Skeletal muscle satellite cell (primary cell): ENCODE data around the gene TSG101.

Source experiments
- H3K27me3 ChIP-seq: 2 replicates; pipeline ENCODE4 v1.7.0; 2013; ENCODE audit warnings: low read length; ENCODE audit not compliant: control insufficient read depth, insufficient read depth
- H3K36me3 ChIP-seq: 2 replicates; pipeline ENCODE4 v1.7.0; 2013; ENCODE audit warnings: mild to moderate bottlenecking, control low read depth, low read length; ENCODE audit not compliant: insufficient read depth
- H3K4me1 ChIP-seq: 2 replicates; pipeline ENCODE4 v1.7.0; 2013; ENCODE audit warnings: low read length; ENCODE audit not compliant: control insufficient read depth, insufficient read depth
- H3K4me2 ChIP-seq: 2 replicates; pipeline ENCODE4 v1.7.0; 2013; ENCODE audit warnings: mild to moderate bottlenecking, low read length
- H3K4me3 ChIP-seq: 2 replicates; pipeline ENCODE4 v1.7.0; 2013; ENCODE audit warnings: low read length
- H3K9ac ChIP-seq: 2 replicates; pipeline ENCODE4 v1.7.0; 2013; ENCODE audit warnings: mild to moderate bottlenecking, low read depth, low read length, moderate library complexity
- H3K9me3 ChIP-seq: replicated peaks from 2 replicates; pipeline ENCODE4 v1.7.0; 2013; ENCODE audit warnings: mild to moderate bottlenecking, control low read depth, low read length

The TSG101 gene

GRCh38 chr11:18461909-18462308, 64.8 kb downstream of the TSG101 start:
- H3K36me3 ChIP-seq: no peaks in the 10 kb centered on the region
- H3K27me3 ChIP-seq: no peaks in the 10 kb centered on the region
- no peaks in the 10 kb centered on the region for H3K4me1 ChIP-seq
- no peaks in the 10 kb centered on the region for H3K9me3 ChIP-seq
- H3K4me2 ChIP-seq: no peak overlapping the region
- no peak overlapping the region for H3K4me3 ChIP-seq
- H3K9ac ChIP-seq: no peak overlapping the region

- Histone ChIP-seq H3K4me1 (no peaks in the 10 kb centered on the region), H3K9ac (no peak overlapping the region), H3K27me3 (peaks cover 3% of the 10 kb centered on the region), H3K36me3 (no peaks in the 10 kb centered on the region), H3K9me3 (no peaks in the 10 kb centered on the region), H3K4me2 (no peak overlapping the region), H3K4me3 (no peak overlapping the region)
Measured at GRCh38 chr11:18459634-18460033, 67.1 kb downstream of the TSG101 start.

GRCh38 chr11:18457450-18457849, 69.3 kb downstream of the TSG101 start:
- no peak overlapping the region for H3K9ac ChIP-seq
- H3K4me2 ChIP-seq: no peak overlapping the region
- peaks cover 3% of the 10 kb centered on the region for H3K27me3 ChIP-seq
- H3K4me1 ChIP-seq: no peaks in the 10 kb centered on the region
- H3K9me3 ChIP-seq: no peaks in the 10 kb centered on the region
- H3K36me3 ChIP-seq: no peaks in the 10 kb centered on the region
- H3K4me3 ChIP-seq: no peak overlapping the region

DNA sequence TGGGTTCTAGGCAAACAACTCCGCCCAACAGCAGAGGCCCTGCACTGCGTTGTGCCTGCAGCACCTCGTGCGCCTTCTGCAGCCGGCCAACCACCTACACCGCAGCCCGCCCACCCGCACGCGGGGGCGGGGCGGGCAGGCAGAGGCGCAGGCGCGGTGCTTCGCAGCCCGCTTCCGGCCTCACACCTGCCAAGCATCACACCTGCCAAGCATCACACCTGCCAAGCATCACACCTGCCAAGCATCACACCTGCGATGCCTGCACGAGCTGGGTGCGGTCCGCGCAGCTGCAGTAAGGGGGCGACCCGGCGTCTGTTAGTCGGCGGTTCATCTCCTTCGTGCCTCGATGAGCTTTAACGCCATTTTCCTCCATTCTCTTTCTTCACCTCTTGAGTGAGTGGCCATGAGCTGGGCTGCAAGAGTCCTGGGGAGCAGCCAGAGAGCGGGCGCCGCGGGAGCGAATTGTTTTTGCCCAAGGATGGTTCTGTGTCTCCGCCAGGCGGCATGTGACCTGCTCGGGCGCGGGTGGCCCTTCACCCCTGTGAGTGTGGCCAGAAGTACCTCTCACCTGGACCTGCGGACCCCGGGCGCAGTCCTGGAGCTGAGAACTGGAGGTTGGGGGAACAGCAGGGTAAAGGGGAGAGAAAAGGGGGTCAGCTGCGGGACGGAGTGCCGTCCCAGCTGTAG, 70.9 kb downstream of the TSG101 start, which contains the start of gene LDHAL6A:
TSS of gene LDHAL6A (plus strand) at position 171 of the 687 bp plus-strand sequence. CDS start 825 bp downstream, outside the sequence.
- H3K27me3 ChIP-seq: peaks cover 4% of the 10 kb centered on the region
- H3K9ac ChIP-seq: no peak within 1 kb of the TSS
- H3K4me2 ChIP-seq: no peak within 1 kb of the TSS
- no peaks in the 10 kb centered on the region for H3K4me1 ChIP-seq
- no peak within 1 kb of the TSS for H3K4me3 ChIP-seq
- no peaks in the 10 kb centered on the region for H3K9me3 ChIP-seq
- no peaks in the 10 kb centered on the region for H3K36me3 ChIP-seq

- H3K36me3 ChIP-seq: no peaks in the 10 kb centered on the region
- H3K4me3 ChIP-seq: no peak overlapping the region
- no peaks in the 10 kb centered on the region for H3K9me3 ChIP-seq
- H3K4me1 ChIP-seq: no peaks in the 10 kb centered on the region
- no peak overlapping the region for H3K9ac ChIP-seq
- H3K4me2 ChIP-seq: no peak overlapping the region
- peaks cover 17% of the 10 kb centered on the region for H3K27me3 ChIP-seq
Measured at GRCh38 chr11:18452927-18453326, 73.8 kb downstream of the TSG101 start.

DNA sequence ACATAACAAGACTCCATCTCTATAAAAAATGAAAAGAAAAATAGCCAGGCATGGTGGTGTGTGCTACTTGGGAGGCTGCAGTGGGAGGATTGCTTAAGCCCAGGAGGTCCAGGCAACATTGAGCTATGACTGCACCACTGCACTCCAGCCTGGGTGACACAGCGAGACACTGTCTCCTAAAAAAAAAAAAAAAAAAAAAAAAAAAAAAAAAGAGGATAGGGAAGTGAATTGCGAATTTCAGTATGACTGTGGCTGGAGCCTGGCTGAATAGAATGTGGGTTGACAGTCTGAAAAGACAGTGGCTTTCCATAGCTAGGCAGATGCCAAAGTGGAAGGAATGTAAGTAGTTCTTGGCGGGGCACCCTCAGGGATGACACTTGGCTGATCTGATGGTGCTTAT, 77.5 kb downstream of the TSG101 start:
- Histone ChIP-seq H3K9ac (no peak overlapping the region), H3K9me3 (no peaks in the 10 kb centered on the region), H3K4me1 (no peaks in the 10 kb centered on the region), H3K4me3 (no peak overlapping the region), H3K27me3 (peaks cover 14% of the 10 kb centered on the region), H3K4me2 (no peak overlapping the region), H3K36me3 (no peaks in the 10 kb centered on the region)

DNA sequence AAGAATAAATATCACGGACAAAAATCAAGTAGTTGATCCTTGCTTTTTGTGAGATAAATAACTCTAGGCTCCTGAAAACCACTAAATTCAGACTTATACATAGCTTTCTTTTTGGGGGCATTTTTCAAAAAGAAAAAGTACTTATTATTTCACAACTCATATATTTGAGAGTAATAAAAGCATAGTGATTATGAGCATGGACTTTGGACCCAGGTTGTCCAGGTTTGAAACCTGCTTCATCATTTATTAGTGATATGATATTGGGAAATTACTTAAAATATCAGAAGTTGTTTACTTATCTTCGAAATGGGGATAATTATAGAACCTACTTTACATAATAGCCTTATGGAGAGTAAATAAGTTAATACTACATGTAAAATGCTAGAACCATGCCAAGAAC, 88.1 kb downstream of the TSG101 start:
- Histone ChIP-seq H3K4me3 (no peak overlapping the region), H3K4me2 (no peak overlapping the region), H3K9me3 (no peaks in the 10 kb centered on the region), H3K4me1 (no peaks in the 10 kb centered on the region), H3K27me3 (peaks cover 7% of the 10 kb centered on the region), H3K9ac (no peak overlapping the region), H3K36me3 (no peaks in the 10 kb centered on the region)
